CD4-positive, CD25-positive, alpha-beta regulatory T cell (primary cell): Measurements from ENCODE around the gene ISLR2. TPM values are rescaled to one million over a fixed set of nuclear protein-coding genes. Genes with fewer than 3 reads are reported as not detected.
A peak's percentile ranks its signal among the peaks of the same experiment; 100 is the strongest.

Source experiments
- ATAC-seq, 2 donors: fragments of 150-1000 bp; cut with Tn5 transposase; one replicate each; pipeline ENCODE4 v1.10.0; 2021; ENCODE audit warnings: low read depth in 2 of 2, moderate number of reproducible peaks in 2 of 2, moderate library complexity in 1 of 2
- DNase-seq, 3 donors: peaks; one replicate each; pipeline versions ENCODE4 v3.0.0 to v3.0.0-alpha.2; 2012 to 2022; ENCODE audit warnings: mixed read lengths in 1 of 3
- H3K27ac ChIP-seq: one replicate; pipeline ENCODE4 v1.7.0; 2013; ENCODE audit warnings: mild to moderate bottlenecking, low read length; ENCODE audit not compliant: insufficient read depth, poor library complexity, severe bottlenecking
- H3K27me3 ChIP-seq: one replicate; pipeline ENCODE4 v1.7.0; 2013; ENCODE audit warnings: low read length; ENCODE audit not compliant: control insufficient read depth, insufficient read depth
- H3K36me3 ChIP-seq: one replicate; pipeline ENCODE4 v1.7.0; 2013; ENCODE audit warnings: mild to moderate bottlenecking, low read length, moderate library complexity; ENCODE audit not compliant: control insufficient read depth, insufficient read depth
- H3K4me1 ChIP-seq: 2 replicates; pipeline ENCODE4 v1.7.0; 2013; ENCODE audit warnings: mild to moderate bottlenecking, low read length; ENCODE audit not compliant: insufficient read depth, control insufficient read depth, poor library complexity, severe bottlenecking
- H3K4me3 ChIP-seq: one replicate; pipeline ENCODE4 v1.7.0; 2013; ENCODE audit warnings: low read depth, mild to moderate bottlenecking, low read length, moderate library complexity
- H3K9me3 ChIP-seq, 2 experiments: 1 replicate in 1 of 2; 2 replicates in 1 of 2; pipeline ENCODE4 v1.7.0; 2013; ENCODE audit warnings: low read length in 2 of 2, mild to moderate bottlenecking in 1 of 2, moderate library complexity in 1 of 2; ENCODE audit not compliant: control insufficient read depth in 2 of 2
- H3K27ac Mint-ChIP-seq, 3 donors: one replicate each; pipeline ENCODE4 v1.8.0; 2020 to 2022; ENCODE audit warnings: mild to moderate bottlenecking in 3 of 3, mixed read lengths in 3 of 3, moderate library complexity in 2 of 3
- H3K27me3 Mint-ChIP-seq: one replicate; pipeline ENCODE4 v1.8.0; 2022; ENCODE audit warnings: mild to moderate bottlenecking, mixed read lengths
- H3K36me3 Mint-ChIP-seq: one replicate; pipeline ENCODE4 v1.8.0; 2020; ENCODE audit warnings: mixed read lengths
- H3K4me1 Mint-ChIP-seq, 4 donors: one replicate each; pipeline ENCODE4 v1.8.0; 2020 to 2022; ENCODE audit warnings: mixed read lengths in 4 of 4, mild to moderate bottlenecking in 1 of 4
- H3K4me3 Mint-ChIP-seq, 4 donors: one replicate each; pipeline ENCODE4 v1.8.0; 2020 to 2022; ENCODE audit warnings: mild to moderate bottlenecking in 4 of 4, mixed read lengths in 4 of 4, moderate library complexity in 3 of 4
- H3K9me3 Mint-ChIP-seq, 7 donors: one replicate each; pipeline ENCODE4 v1.8.0; 2020 to 2022; ENCODE audit warnings: mixed read lengths in 7 of 7, mild to moderate bottlenecking in 3 of 7, moderate library complexity in 2 of 7
- polyA plus RNA-seq, 4 donors: library from polyadenylated mRNA; unstranded; fragments of 300-500 nt; fragmentation: Illumina TruSeq; gene quantifications; one replicate each; pipeline ENCODE4 v1.2.3, GENCODE V29; 2021
- total RNA-seq: library from RNA; stranded (reverse); gene quantifications from one replicate; pipeline ENCODE4 v1.2.3, GENCODE V29; 2022

ISLR2 gene
- total and polyA plus RNA-seq, 5 donors from 2014 or later: not detected

- peaks cover 20% of the 10 kb centered on the region for H3K4me1 ChIP-seq
- peaks cover 26% of the 10 kb centered on the region for H3K27me3 ChIP-seq
- no peak overlapping the region for H3K27ac ChIP-seq
- no peak for DNase-seq
- no peak for ATAC-seq
- no peaks in the 10 kb centered on the region for H3K36me3 Mint-ChIP-seq
- peaks cover 0 to 4% (median 0%) of the 10 kb centered on the region in 7 donors for H3K9me3 Mint-ChIP-seq
- peaks cover 78% of the 10 kb centered on the region for H3K27me3 Mint-ChIP-seq
- no peak overlapping the region for H3K4me3 ChIP-seq
- peaks cover 0 to 32% (median 16%) of the 10 kb centered on the region in 4 donors for H3K4me1 Mint-ChIP-seq
- H3K4me3 Mint-ChIP-seq: peak overlapping the region in 3 of 4 donors; percentile 73 to 86 (median 82)
- H3K36me3 ChIP-seq: no peaks in the 10 kb centered on the region
- no peak overlapping the region for H3K27ac Mint-ChIP-seq
- no peaks in the 10 kb centered on the region for H3K9me3 ChIP-seq
Measured at GRCh38 chr15:74136540-74136813, 6.1 kb downstream of the ISLR2 start.

GRCh38 chr15:74136814-74137536 lies 6.6 kb downstream of the ISLR2 start:
- H3K27me3 ChIP-seq: peaks cover 21% of the 10 kb centered on the region
- Mint-ChIP-seq H3K27ac (peak overlapping the region in 1 of 3 donors; percentile 23), H3K36me3 (no peaks in the 10 kb centered on the region), H3K9me3 (peaks cover 0 to 4% (median 0%) of the 10 kb centered on the region in 7 donors), H3K4me1 (peaks cover 0 to 32% (median 15%) of the 10 kb centered on the region in 4 donors), H3K27me3 (peaks cover 77% of the 10 kb centered on the region), H3K4me3 (peak overlapping the region; percentile 30 to 82 (median 76))
- ATAC-seq (no peak), DNase-seq (no peak)
- H3K9me3 ChIP-seq: no peaks in the 10 kb centered on the region
- H3K36me3 ChIP-seq: no peaks in the 10 kb centered on the region
- H3K27ac ChIP-seq: no peak overlapping the region
- H3K4me1 ChIP-seq: peaks cover 20% of the 10 kb centered on the region
- no peak overlapping the region for H3K4me3 ChIP-seq

GRCh38 chr15:74137537-74137894 lies 7.1 kb downstream of the ISLR2 start:
- Histone ChIP-seq H3K36me3 (no peaks in the 10 kb centered on the region), H3K27ac (no peak overlapping the region), H3K4me3 (no peak overlapping the region), H3K9me3 (no peaks in the 10 kb centered on the region), H3K4me1 (peaks cover 20% of the 10 kb centered on the region), H3K27me3 (peaks cover 22% of the 10 kb centered on the region)
- Mint-ChIP-seq H3K27ac (no peak overlapping the region), H3K27me3 (peaks cover 74% of the 10 kb centered on the region), H3K9me3 (peaks cover 0 to 4% (median 0%) of the 10 kb centered on the region in 7 donors), H3K4me3 (peak overlapping the region in 2 of 4 donors; percentile 73 to 82), H3K36me3 (no peaks in the 10 kb centered on the region), H3K4me1 (peaks cover 0 to 28% (median 11%) of the 10 kb centered on the region in 4 donors)
- ATAC-seq (no peak), DNase-seq (no peak)

GRCh38 chr15:74138642-74139041 lies 8.3 kb downstream of the ISLR2 start:
- Histone ChIP-seq H3K27ac (no peak overlapping the region), H3K4me1 (peaks cover 20% of the 10 kb centered on the region), H3K9me3 (no peaks in the 10 kb centered on the region), H3K27me3 (peaks cover 23% of the 10 kb centered on the region), H3K36me3 (no peaks in the 10 kb centered on the region), H3K4me3 (no peak overlapping the region)
- H3K4me3 Mint-ChIP-seq: no peak overlapping the region
- H3K27ac Mint-ChIP-seq: no peak overlapping the region
- DNase-seq: no peak
- peaks cover 0 to 4% (median 0%) of the 10 kb centered on the region in 7 donors for H3K9me3 Mint-ChIP-seq
- H3K27me3 Mint-ChIP-seq: peaks cover 69% of the 10 kb centered on the region
- no peaks in the 10 kb centered on the region for H3K36me3 Mint-ChIP-seq
- H3K4me1 Mint-ChIP-seq: peaks cover 0 to 25% (median 11%) of the 10 kb centered on the region in 4 donors
- no peak for ATAC-seq

GRCh38 chr15:74141591-74141990 lies 11.2 kb downstream of the ISLR2 start:
- no peak for ATAC-seq
- no peak overlapping the region for H3K4me3 ChIP-seq
- Mint-ChIP-seq H3K4me1 (peaks cover 0 to 8% (median 6%) of the 10 kb centered on the region in 4 donors), H3K27me3 (peaks cover 55% of the 10 kb centered on the region), H3K27ac (no peak overlapping the region), H3K4me3 (no peak overlapping the region), H3K9me3 (peaks cover 0 to 3% (median 0%) of the 10 kb centered on the region in 7 donors), H3K36me3 (no peaks in the 10 kb centered on the region)
- H3K9me3 ChIP-seq: no peaks in the 10 kb centered on the region
- H3K27ac ChIP-seq: no peak overlapping the region
- H3K36me3 ChIP-seq: no peaks in the 10 kb centered on the region
- peaks cover 6% of the 10 kb centered on the region for H3K4me1 ChIP-seq
- peaks cover 31% of the 10 kb centered on the region for H3K27me3 ChIP-seq
- DNase-seq: no peak

- Mint-ChIP-seq H3K27ac (no peak overlapping the region), H3K36me3 (no peaks in the 10 kb centered on the region), H3K4me1 (no peaks in the 10 kb centered on the region), H3K9me3 (peaks cover 0 to 4% (median 0%) of the 10 kb centered on the region in 7 donors), H3K27me3 (peaks cover 52% of the 10 kb centered on the region), H3K4me3 (no peak overlapping the region)
- DNase-seq (no peak), ATAC-seq (no peak)
- H3K4me1 ChIP-seq: no peaks in the 10 kb centered on the region
- peaks cover 27% of the 10 kb centered on the region for H3K27me3 ChIP-seq
- no peak overlapping the region for H3K27ac ChIP-seq
- no peaks in the 10 kb centered on the region for H3K36me3 ChIP-seq
- no peak overlapping the region for H3K4me3 ChIP-seq
- no peaks in the 10 kb centered on the region for H3K9me3 ChIP-seq
Measured at GRCh38 chr15:74144153-74144775, 13.9 kb downstream of the ISLR2 start.

- DNase-seq (no peak), ATAC-seq (no peak)
- Histone ChIP-seq H3K27me3 (peaks cover 22% of the 10 kb centered on the region), H3K4me1 (no peaks in the 10 kb centered on the region), H3K36me3 (no peaks in the 10 kb centered on the region), H3K4me3 (no peak overlapping the region), H3K27ac (no peak overlapping the region), H3K9me3 (no peaks in the 10 kb centered on the region)
- H3K4me3 Mint-ChIP-seq: no peak overlapping the region
- H3K36me3 Mint-ChIP-seq: no peaks in the 10 kb centered on the region
- no peak overlapping the region for H3K27ac Mint-ChIP-seq
- no peaks in the 10 kb centered on the region for H3K4me1 Mint-ChIP-seq
- peaks cover 42% of the 10 kb centered on the region for H3K27me3 Mint-ChIP-seq
- H3K9me3 Mint-ChIP-seq: peaks cover 0 to 4% (median 0%) of the 10 kb centered on the region in 7 donors
Measured at GRCh38 chr15:74146277-74146800, 16.0 kb downstream of the ISLR2 start.
